Osteoblast (primary cell): ENCODE data around the gene TAOK1. TPM values are rescaled to one million over a fixed set of nuclear protein-coding genes. Genes with fewer than 3 reads are reported as not detected.
A peak's percentile ranks its signal among the peaks of the same experiment; 100 is the strongest.

Experiments
- DNase-seq: peaks from one replicate; pipeline ENCODE4 v3.0.0; 2011; ENCODE audit warnings: low spot score, mixed read lengths; ENCODE audit not compliant: insufficient read length; ENCODE audit errors: missing footprints
- H2AFZ ChIP-seq: 2 replicates; pipeline ENCODE4 v1.6.0; 2011; ENCODE audit warnings: mild to moderate bottlenecking, low read length
- H3K27ac ChIP-seq: 2 replicates; pipeline ENCODE4 v1.5.1; 2011; ENCODE audit warnings: mild to moderate bottlenecking, low read depth, low read length, moderate library complexity
- H3K27me3 ChIP-seq: 2 replicates; pipeline ENCODE4 v1.6.0; 2012; ENCODE audit warnings: mild to moderate bottlenecking, control low read depth, inconsistent platforms, low read length, moderate library complexity; ENCODE audit not compliant: insufficient read depth
- H3K36me3 ChIP-seq: 2 replicates; pipeline ENCODE4 v1.5.1; 2011; ENCODE audit warnings: mild to moderate bottlenecking, low read length, control low read depth, moderate library complexity; ENCODE audit not compliant: insufficient read depth
- H3K4me1 ChIP-seq: 2 replicates; pipeline ENCODE4 v1.5.1; 2011; ENCODE audit warnings: mild to moderate bottlenecking, low read length, control low read depth, moderate library complexity; ENCODE audit not compliant: insufficient read depth
- H3K4me2 ChIP-seq: 2 replicates; pipeline ENCODE4 v1.6.0; 2011; ENCODE audit warnings: mild to moderate bottlenecking, low read length; ENCODE audit not compliant: insufficient read depth
- H3K4me3 ChIP-seq: fragments of 200-600 bp; sonication (generic); 3 replicates; pipeline ENCODE4 v1.5.1; 2012; ENCODE audit warnings: mild to moderate bottlenecking, low read length, inconsistent platforms; ENCODE audit not compliant: insufficient read depth
- H3K79me2 ChIP-seq: 2 replicates; pipeline ENCODE4 v1.6.0; 2012; ENCODE audit warnings: mild to moderate bottlenecking, low read length, control low read depth, inconsistent platforms; ENCODE audit not compliant: insufficient read depth
- H3K9me3 ChIP-seq: 2 replicates; pipeline ENCODE4 v1.5.1; 2011; ENCODE audit warnings: low read depth, low read length, control low read depth
- H4K20me1 ChIP-seq: 2 replicates; pipeline ENCODE4 v1.6.0; 2012; ENCODE audit warnings: mild to moderate bottlenecking, low read length, control low read depth; ENCODE audit not compliant: insufficient read depth
- CTCF ChIP-seq: IDR thresholded peaks from 2 replicates; pipeline ENCODE4 v1.5.1; 2011; ENCODE audit warnings: mild to moderate bottlenecking, low read depth, low read length, moderate library complexity; ENCODE audit errors: extremely low read depth
- total RNA-seq: library from RNA; depleted of rRNA; stranded (reverse); fragments of >200 nt; gene quantifications from 2 replicates; pipeline ENCODE4 v1.2.3, GENCODE V29; 2012

The TAOK1 gene
- total RNA-seq, 1 donor, result 68.4 TPM

- peaks cover 4% of the 10 kb centered on the region for H3K4me1 ChIP-seq
- peak overlapping the region; percentile 65 for H2AFZ ChIP-seq
- H3K27ac ChIP-seq, result peak overlapping the region; percentile 56
- no peak for TF ChIP-seq CTCF
- H3K4me2 ChIP-seq, result peak overlapping the region; percentile 78
- H3K9me3 ChIP-seq, result no peaks in the 10 kb centered on the region
- no peaks in the 10 kb centered on the region for H3K36me3 ChIP-seq
- peak; percentile 53 for DNase-seq
- H3K79me2 ChIP-seq, result no peaks in the 10 kb centered on the region
- H4K20me1 ChIP-seq, result no peaks in the 10 kb centered on the region
- peak overlapping the region; percentile 39 for H3K4me3 ChIP-seq
- H3K27me3 ChIP-seq, result peaks cover 22% of the 10 kb centered on the region
These were observed 42.1 kb upstream of the TAOK1 start for GRCh38 chr17:29347831-29348629.

- peak; percentile 3 for DNase-seq
- Histone ChIP-seq H3K27ac (no peak overlapping the region), H3K79me2 (no peaks in the 10 kb centered on the region), H4K20me1 (no peaks in the 10 kb centered on the region), H3K36me3 (no peaks in the 10 kb centered on the region), H2AFZ (no peak overlapping the region), H3K27me3 (peaks cover 9% of the 10 kb centered on the region), H3K4me3 (no peak overlapping the region), H3K4me1 (peaks cover 4% of the 10 kb centered on the region), H3K9me3 (no peaks in the 10 kb centered on the region), H3K4me2 (no peak overlapping the region)
- no peak for TF ChIP-seq CTCF
These were observed 40.8 kb upstream of the TAOK1 start for GRCh38 chr17:29349409-29349808.

GRCh38 chr17:29352146-29352545, 38.0 kb upstream of the TAOK1 start:
- H3K4me3 ChIP-seq, result no peak overlapping the region
- no peaks in the 10 kb centered on the region for H3K9me3 ChIP-seq
- no peak overlapping the region for H3K4me2 ChIP-seq
- H3K27ac ChIP-seq, result no peak overlapping the region
- no peaks in the 10 kb centered on the region for H3K36me3 ChIP-seq
- DNase-seq, result no peak
- no peaks in the 10 kb centered on the region for H3K27me3 ChIP-seq
- H2AFZ ChIP-seq, result no peak overlapping the region
- no peaks in the 10 kb centered on the region for H4K20me1 ChIP-seq
- no peak for TF ChIP-seq CTCF
- H3K79me2 ChIP-seq, result no peaks in the 10 kb centered on the region
- H3K4me1 ChIP-seq, result peaks cover 4% of the 10 kb centered on the region

GRCh38 chr17:29357232-29357631, 32.9 kb upstream of the TAOK1 start:
- no peaks in the 10 kb centered on the region for H3K27me3 ChIP-seq
- DNase-seq, result no peak
- H3K9me3 ChIP-seq, result no peaks in the 10 kb centered on the region
- no peaks in the 10 kb centered on the region for H3K79me2 ChIP-seq
- no peak for TF ChIP-seq CTCF
- no peaks in the 10 kb centered on the region for H3K36me3 ChIP-seq
- H2AFZ ChIP-seq, result no peak overlapping the region
- no peak overlapping the region for H3K4me2 ChIP-seq
- H4K20me1 ChIP-seq, result no peaks in the 10 kb centered on the region
- no peak overlapping the region for H3K4me3 ChIP-seq
- no peaks in the 10 kb centered on the region for H3K4me1 ChIP-seq
- H3K27ac ChIP-seq, result no peak overlapping the region
